ENCODE results near the gene CD177. TPM values are rescaled to one million over a fixed set of nuclear protein-coding genes. Genes with fewer than 3 reads are reported as not detected.
"Not testable (repeated sequence)": the region's sequence is repeated elsewhere in the genome, so short reads cannot be mapped to it uniquely, and the experiment has no call there.

Gene CD177
- total and polyA plus RNA-seq, 2 donors (not counting 3 experiments of a cell fraction or from before 2014, with no cell fraction given): 0.18 TPM; not detected in 1

- POLR2A ChIA-PET: no interaction called here
Observed at GRCh38 chr19:43362745-43363144, 9.3 kb downstream of the CD177 start.

GRCh38 chr19:43365677-43366076 is 12.2 kb downstream of the CD177 start:
- H3K4me1 ChIP-seq (ENCODE audit: control insufficient read depth, extremely low read depth, insufficient read depth, low read length); H3K36me3 ChIP-seq (ENCODE audit: control insufficient read depth in 2 of 2, extremely low read depth in 1 of 2, insufficient read depth in 2 of 2, low read length in 2 of 2); dilution Hi-C loops (cut with MboI; ENCODE audit: extremely low pct_ligation_motif_present, low sequenced_read_pairs); BruUV-seq (replicated peaks); H3K9ac ChIP-seq (replicated peaks; ENCODE audit: extremely low read depth, insufficient read depth, low read length); H4K20me1 ChIP-seq (replicated peaks; ENCODE audit: control insufficient read depth, extremely low read depth, insufficient read depth, low read length); POLR2A ChIA-PET; intact Hi-C loops (cut with micrococcal nuclease); H3K4me2 ChIP-seq (ENCODE audit: insufficient read depth, low read length); H3K9me3 ChIP-seq (replicated peaks; ENCODE audit: control insufficient read depth, insufficient read depth, low read length); H2AFZ ChIP-seq (ENCODE audit: low read depth, low read length); DNase-seq (ENCODE audit: low read depth, low spot score); H3K4me3 ChIP-seq (replicated peaks in 1 of 3; ENCODE audit: insufficient read depth in 1 of 3, low read depth in 1 of 3, low read length in 3 of 3); H3K79me2 ChIP-seq (ENCODE audit: control insufficient read depth, insufficient read depth, low read length); H3K27me3 ChIP-seq (ENCODE audit: control insufficient read depth in 2 of 2, insufficient read depth in 2 of 2, low read length in 2 of 2); H3K27ac ChIP-seq (ENCODE audit: insufficient read depth, low read depth, low read length); H3K9me1 ChIP-seq (replicated peaks; ENCODE audit: control insufficient read depth, extremely low read depth, insufficient read depth, low read length); CTCF ChIA-PET; FAIRE-seq: not testable (repeated sequence)

More at GRCh38 chr19:43362745-43363144, 9.3 kb downstream of the CD177 start:
- no peak for DNase-seq (ENCODE audit: low read depth, low spot score)
- no peak overlapping the region for H3K4me3 ChIP-seq (replicated peaks in 1 of 3; ENCODE audit: insufficient read depth in 1 of 3, low read depth in 1 of 3, low read length in 3 of 3)
- H3K27me3 ChIP-seq (ENCODE audit: control insufficient read depth in 2 of 2, insufficient read depth in 2 of 2, low read length in 2 of 2): no peaks in the 10 kb centered on the region
- no peaks in the 10 kb centered on the region for H3K9me3 ChIP-seq (replicated peaks; ENCODE audit: control insufficient read depth, insufficient read depth, low read length)
- no peaks in the 10 kb centered on the region for H3K4me1 ChIP-seq (ENCODE audit: control insufficient read depth, extremely low read depth, insufficient read depth, low read length)
- H3K9ac ChIP-seq (replicated peaks; ENCODE audit: extremely low read depth, insufficient read depth, low read length): no peak overlapping the region
- H3K4me2 ChIP-seq (ENCODE audit: insufficient read depth, low read length): no peak overlapping the region
- no peaks in the 10 kb centered on the region for H3K9me1 ChIP-seq (replicated peaks; ENCODE audit: control insufficient read depth, extremely low read depth, insufficient read depth, low read length)
- H2AFZ ChIP-seq (ENCODE audit: low read depth, low read length): no peak overlapping the region
- no peak for FAIRE-seq
- H3K27ac ChIP-seq (ENCODE audit: insufficient read depth, low read depth, low read length): no peak overlapping the region
- H3K36me3 ChIP-seq (ENCODE audit: control insufficient read depth in 2 of 2, extremely low read depth in 1 of 2, insufficient read depth in 2 of 2, low read length in 2 of 2): no peaks in the 10 kb centered on the region
- no peak for TF ChIP-seq EZH2 (IDR thresholded peaks at IDR 0.05; ENCODE audit: borderline replicate concordance, low read depth, low read length, severe bottlenecking)
- TF ChIP-seq, protein P1, sequence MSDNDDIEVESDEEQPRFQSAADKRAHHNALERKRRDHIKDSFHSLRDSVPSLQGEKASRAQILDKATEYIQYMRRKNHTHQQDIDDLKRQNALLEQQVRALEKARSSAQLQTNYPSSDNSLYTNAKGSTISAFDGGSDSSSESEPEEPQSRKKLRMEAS (IDR thresholded peaks at IDR 0.05; ENCODE audit: insufficient read depth, insufficient read length): no peak
- TF ChIP-seq MYC (IDR thresholded peaks at IDR 0.05; ENCODE audit: low read depth, low read length): no peak
- TF ChIP-seq JUN (IDR thresholded peaks at IDR 0.05; ENCODE audit: borderline replicate concordance, insufficient read depth, insufficient read length, low read depth): no peak
- no peak for TF ChIP-seq POLR2AphosphoS5 (IDR thresholded peaks at IDR 0.05; ENCODE audit: insufficient read depth, low read depth, low read length)
- no peak for TF ChIP-seq FOS (IDR thresholded peaks at IDR 0.05; ENCODE audit: borderline replicate concordance, insufficient read depth, low read length)
- no peak for TF ChIP-seq POLR2A (IDR thresholded peaks at IDR 0.05; ENCODE audit: low read depth, low read length)
- CTCF ChIA-PET: no interaction called here
- no peaks in the 10 kb centered on the region for H4K20me1 ChIP-seq (replicated peaks; ENCODE audit: control insufficient read depth, extremely low read depth, insufficient read depth, low read length)
- BruUV-seq (replicated peaks): no TSS peak
- no peaks in the 10 kb centered on the region for H3K79me2 ChIP-seq (ENCODE audit: control insufficient read depth, insufficient read depth, low read length)
- dilution Hi-C loops (cut with MboI; ENCODE audit: extremely low pct_ligation_motif_present, low sequenced_read_pairs) (no loop called here), intact Hi-C loops (cut with micrococcal nuclease) (no loop called here)
